Stimulated activated CD4-positive, alpha-beta T cell treated with anti-CD3 and anti-CD28 coated beads, Interleukin-15, amount 100 ng/mL, for 1 hour (primary cell): Measurements from ENCODE around the gene CFAP91.
"Not testable (repeated sequence)": the region's sequence is repeated elsewhere in the genome, so short reads cannot be mapped to it uniquely, and the experiment has no call there.

Experiments
- DNase-seq, 2 donors: peaks; one replicate each; pipeline ENCODE4 v3.0.0-alpha.2; 2020; ENCODE audit warnings: low read depth in 1 of 2, low spot score in 1 of 2

The CFAP91 gene

GRCh38 chr3:119677641-119677934 lies 25.2 kb upstream of the CFAP91 start:
- DNase-seq: no peak

DNA sequence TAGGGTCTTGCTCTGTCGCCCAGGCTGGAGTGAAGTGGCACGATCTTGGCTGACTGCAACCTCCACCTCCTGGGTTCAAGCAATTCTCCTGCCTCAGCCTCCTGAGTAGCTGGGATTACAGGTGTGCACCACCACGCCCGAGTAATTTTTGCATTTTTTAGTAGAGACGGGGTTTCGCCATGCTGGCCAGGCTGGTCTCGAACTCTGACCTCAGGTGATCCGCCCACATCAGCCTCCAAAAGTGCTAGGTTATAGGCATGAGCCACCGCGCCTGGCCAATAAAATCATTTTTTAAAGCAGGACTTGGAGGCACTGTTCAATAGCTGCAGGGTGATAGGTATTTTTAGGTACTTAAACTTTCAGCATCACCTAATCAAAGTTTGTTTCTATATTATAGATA lies 24.6 kb upstream of the CFAP91 start:
- not testable (repeated sequence) for DNase-seq

- no peak for DNase-seq
Measured at GRCh38 chr3:119679874-119680273, 22.9 kb upstream of the CFAP91 start.

DNA sequence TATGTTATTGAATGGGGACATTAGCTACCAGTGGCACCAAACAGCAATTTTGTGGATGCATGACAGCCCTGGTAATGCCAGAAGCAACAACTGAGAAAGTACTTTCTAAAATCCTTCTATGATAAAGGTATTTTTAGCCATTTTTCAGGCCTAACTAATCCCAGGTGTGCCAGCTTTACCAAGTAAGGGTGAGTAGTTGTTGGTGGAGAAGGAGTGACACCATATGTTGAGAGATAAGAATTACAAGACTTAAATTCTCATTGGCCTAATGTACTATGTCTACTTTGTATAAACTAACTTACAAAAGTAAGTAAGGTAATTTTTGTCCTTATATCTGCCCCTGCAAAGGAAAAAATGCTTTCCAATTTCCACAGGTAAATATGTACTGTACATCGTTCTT lies 21.5 kb upstream of the CFAP91 start:
- DNase-seq: no peak

DNA sequence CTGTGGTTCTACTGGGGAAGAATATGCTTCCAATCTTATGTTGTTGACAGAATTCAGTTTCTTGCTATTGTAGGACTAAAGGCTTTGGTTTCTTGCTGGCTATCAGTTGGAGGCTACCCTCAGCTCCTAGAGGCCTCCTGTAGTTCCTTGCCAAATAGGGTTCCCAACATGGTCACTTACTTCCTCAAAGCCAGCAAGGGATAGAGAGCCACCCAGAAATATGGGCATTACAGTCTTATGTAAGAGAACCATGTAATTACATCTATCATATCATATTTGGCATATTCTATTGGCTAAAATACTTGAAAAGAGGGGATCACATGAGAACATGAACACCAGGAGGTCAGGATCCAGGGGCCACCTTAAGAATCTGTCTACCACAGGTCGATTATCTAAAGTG lies 19.4 kb upstream of the CFAP91 start:
- DNase-seq: no peak

GRCh38 chr3:119690043-119690656 lies 12.7 kb upstream of the CFAP91 start:
- no peak for DNase-seq

GRCh38 chr3:119695480-119695879 lies 7.3 kb upstream of the CFAP91 start:
- no peak for DNase-seq

DNA sequence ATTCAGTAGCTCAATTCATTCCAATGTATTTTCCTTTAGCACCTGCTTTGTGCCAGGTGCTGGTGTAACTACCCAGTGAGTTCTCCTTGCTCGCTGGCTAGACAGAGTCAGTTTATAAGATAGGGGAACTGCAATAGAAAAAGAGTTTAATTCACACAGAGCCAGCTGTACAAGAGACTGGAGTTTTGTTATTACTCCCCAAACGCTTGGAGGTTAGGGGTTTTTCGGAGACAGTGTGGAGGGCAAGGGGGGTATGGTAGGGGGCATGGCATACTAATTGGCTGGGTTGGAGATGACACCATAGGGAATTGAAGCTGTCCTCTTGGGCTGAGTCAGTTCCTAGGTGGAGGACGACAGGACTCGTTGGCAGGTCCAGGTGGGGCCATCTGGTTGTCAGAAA lies 5.4 kb upstream of the CFAP91 start:
- DNase-seq: no peak

GRCh38 chr3:119700269-119700919 lies 2.4 kb upstream of the CFAP91 start:
- DNase-seq: no peak

DNA sequence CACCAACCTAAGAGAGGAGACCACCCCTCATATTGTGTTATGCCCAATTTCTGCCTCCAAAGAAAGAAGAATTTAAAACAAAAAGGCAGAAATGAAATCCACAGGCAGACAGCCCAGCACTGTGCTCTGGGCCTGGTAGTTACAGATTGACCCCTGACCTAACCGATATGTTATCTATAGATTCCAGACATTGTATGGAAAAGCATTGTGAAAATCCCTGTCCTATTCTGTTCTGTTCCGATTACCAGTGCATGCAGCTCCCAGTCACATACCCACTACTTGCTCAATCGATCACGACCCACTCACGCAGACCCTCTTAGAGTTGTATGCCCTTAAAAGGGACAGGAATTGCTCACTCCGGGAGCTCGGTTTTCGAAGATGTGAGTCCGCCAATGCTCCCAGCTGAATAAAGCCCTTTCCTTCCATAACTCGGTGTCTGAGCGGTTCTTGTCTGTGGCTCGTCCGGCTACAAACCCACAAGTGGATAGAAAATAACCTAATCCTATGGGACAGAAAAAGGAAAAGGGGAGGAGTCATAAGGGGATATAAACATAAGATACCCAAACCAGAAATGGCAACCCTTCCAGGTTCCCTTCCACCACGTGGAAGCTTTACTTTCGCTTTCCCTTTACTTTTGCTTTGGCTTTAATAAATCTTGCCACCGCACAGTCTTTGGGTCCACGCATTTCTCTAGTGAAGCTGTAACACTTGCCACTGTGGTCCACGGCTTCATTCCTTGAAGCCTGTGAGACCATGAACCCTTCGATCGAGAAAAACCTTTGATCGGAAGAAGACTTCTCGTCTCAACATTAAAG lies 1.7 kb upstream of the CFAP91 start:
- DNase-seq: no peak

GRCh38 chr3:119703820-119704531 lies 1.2 kb downstream of the CFAP91 start:
- no peak for DNase-seq

DNA sequence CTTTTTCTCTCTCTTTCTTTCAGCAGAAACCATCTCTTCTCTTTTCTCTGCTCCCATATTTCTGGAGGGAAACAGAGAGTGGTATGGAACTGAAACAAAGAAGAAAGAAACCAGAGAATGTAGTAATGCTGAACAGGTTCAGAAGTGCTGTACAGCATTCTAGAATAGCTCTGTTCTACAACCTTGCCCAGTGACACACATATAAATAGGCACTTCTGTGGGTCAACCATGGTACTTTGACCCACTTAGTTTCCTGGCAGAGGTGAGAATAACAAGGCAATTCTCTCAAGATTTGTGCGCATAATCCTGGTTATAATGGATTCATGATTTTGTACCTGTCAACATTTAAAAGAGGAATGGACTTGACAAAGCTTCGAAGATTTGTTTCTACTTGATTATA lies 12.3 kb downstream of the CFAP91 start:
- DNase-seq: no peak

DNA sequence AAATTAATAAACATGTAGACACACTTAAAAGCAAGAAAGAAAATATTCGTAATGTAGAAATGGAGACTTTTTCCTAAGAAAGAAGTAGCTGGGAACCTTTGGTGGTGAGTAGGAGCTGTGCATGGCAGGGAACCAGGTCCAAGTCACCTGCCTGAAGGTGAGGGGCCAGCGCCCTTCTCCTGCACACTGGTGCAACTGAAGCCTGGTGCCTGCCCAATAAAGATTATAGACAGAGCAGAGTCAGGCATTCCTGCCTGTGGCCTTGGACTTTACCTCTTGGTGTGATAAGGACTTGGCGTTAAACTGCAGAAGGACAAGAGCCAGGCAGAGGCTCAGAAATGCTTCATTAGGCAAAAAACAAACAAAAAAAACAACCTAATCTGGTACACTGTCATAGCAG lies 14.2 kb downstream of the CFAP91 start:
- DNase-seq: no peak

DNA sequence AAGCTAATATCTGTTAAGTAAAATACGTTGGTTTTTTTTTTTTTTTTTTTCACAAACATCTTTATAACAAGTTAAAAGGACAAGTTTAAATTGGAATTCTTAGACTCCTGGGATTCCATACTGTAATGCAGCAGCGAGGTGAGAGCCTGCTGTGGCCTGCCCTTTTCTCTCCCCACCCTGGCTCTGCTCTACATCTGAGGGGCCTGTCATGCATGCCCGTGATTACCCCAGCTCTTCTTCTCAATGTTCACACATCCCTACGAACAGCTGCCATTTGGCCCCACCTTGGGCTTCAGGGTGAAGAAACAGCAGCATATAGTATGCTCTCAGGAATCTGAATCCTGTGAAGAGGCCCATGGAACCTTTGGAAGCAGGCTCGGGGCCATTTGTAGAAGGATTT lies 14.7 kb downstream of the CFAP91 start:
- DNase-seq: no peak

GRCh38 chr3:119723022-119723421 lies 20.2 kb downstream of the CFAP91 start:
- DNase-seq: no peak

- DNase-seq: no peak
Measured at GRCh38 chr3:119726909-119727308, 24.1 kb downstream of the CFAP91 start.

- no peak for DNase-seq
Measured at GRCh38 chr3:119729996-119730395, 27.2 kb downstream of the CFAP91 start.

DNA sequence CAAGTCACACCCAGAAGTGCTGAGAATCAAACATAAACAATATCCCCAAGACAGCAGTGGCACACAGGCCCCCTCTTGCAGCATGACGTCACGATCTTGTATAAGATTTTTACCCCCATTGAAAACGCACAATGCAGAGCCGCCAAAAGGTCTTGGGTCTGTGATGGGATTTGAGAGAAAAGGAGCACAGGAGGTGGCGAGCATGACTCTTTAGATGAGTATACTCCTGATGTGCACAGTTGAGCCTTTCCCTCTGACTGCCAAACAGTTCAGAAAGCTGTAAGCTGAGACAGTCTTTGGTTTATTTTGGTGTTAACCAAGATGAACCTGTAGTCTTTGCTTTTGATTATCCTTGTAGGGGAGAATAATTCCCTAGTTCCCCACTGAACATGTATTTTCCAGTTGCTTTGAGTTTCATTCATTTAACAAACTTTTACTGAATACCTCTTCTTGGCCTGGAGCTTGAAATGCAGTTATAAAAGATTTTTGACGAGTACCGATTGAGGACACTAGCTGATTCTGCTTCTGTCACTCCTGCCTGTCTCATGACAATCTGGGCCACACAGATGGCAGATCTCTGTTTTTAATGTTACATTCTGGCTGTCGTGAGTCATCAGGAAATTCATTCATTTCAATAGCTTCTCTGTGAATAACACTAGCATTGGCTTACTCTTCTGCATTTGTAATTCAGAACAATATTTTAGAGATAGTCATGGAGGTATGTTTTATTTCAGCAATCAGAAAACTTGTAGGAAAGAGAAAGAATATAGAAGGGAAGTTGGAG lies 28.9 kb downstream of the CFAP91 start:
- DNase-seq: no peak

DNA sequence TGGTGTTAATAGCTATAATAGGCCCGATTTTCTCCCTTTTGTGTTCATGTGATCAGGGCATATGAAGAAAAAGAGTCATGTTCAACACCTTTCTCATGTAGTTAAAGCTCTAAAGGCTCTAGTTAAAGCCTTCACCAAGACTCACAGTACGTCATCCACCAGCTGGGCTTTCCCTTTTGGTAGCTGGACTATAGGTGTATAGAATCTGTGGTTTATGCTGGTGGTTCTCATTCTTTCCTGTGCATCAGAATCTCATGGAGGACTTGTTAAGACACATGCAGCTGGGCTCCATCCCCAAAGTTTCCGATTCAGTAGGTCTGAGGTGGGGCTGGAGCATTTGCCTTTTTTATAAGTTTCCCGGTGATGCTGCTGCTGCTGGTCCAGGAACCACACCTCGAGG lies 31.0 kb downstream of the CFAP91 start:
- DNase-seq: no peak

DNA sequence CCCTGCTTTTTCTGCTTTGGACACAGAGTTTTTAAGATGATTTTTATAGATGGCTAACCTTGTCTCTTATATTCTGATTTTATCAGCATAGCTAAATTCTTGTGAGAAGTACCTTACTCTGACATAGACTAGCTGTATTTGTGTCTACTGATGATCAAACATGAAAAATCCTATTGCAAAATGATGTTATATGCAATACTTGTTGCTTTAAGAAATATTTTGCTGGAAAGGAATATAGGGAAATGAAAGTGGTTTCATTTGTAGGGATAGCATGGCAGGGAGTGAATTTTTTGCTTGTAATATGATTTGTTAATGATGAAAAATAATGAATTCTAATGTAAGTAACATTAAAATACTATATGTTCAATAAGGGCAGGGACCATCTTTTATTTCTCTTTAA lies 35.9 kb downstream of the CFAP91 start:
- DNase-seq: no peak
